ENCODE data around the gene RDM1. TPM values are rescaled to one million over a fixed set of nuclear protein-coding genes. Genes with fewer than 3 reads are reported as not detected.

The RDM1 gene
- total RNA-seq, 2 experiments from 2014 or later: 13.9 to 14.4 TPM

GRCh38 chr17:35868737-35869136, 61.8 kb downstream of the RDM1 start, which contains the start of gene HEATR9:
Gene HEATR9 (minus strand): TSS chr17:35868891. CDS start chr17:35868742, 149 bp downstream.
- DNase-seq: no peak
- ATAC-seq: no peak
- ChIA-PET CTCF (interaction anchor here (0.6 to 1.9 kb wide), 4 partner anchors 19 to 101 kb away, joined by 3 to 7 read pairs (median 3); no protein-coding TSS in a partner anchor), POLR2A (interaction anchor here (1.4 kb wide), 1 partner anchor 12 kb away, joined by 6 read pairs; the partner anchor contains the start of gene CCL5)
- no peaks in the 10 kb centered on the region for H3K27me3 Mint-ChIP-seq (ENCODE audit: low read depth)
- peak within 1 kb of the TSS; percentile 3 for H3K27ac Mint-ChIP-seq
- no peak within 1 kb of the TSS for H3K4me3 Mint-ChIP-seq
- peaks cover 35% of the 10 kb centered on the region for H3K36me3 Mint-ChIP-seq (ENCODE audit: low read depth)
- peaks cover 61% of the 10 kb centered on the region for H3K4me1 Mint-ChIP-seq (ENCODE audit: low read depth)
- no peaks in the 10 kb centered on the region for H3K9me3 Mint-ChIP-seq (ENCODE audit: insufficient read depth)

Other genes starting within 250 kb of the RDM1 start
- under 1 TPM in 1 of 2 experiments, not detected in 1; 0.10 TPM for gene RASL10B, start 199.1 kb downstream of the RDM1 start, total RNA-seq
- gene GAS2L2, start 177.5 kb downstream of the RDM1 start, total RNA-seq: not detected
- gene C17orf50, start 169.9 kb downstream of the RDM1 start, total RNA-seq: not detected
- gene MMP28, start 135.1 kb downstream of the RDM1 start, total RNA-seq: not detected
- 100 to 1,000 TPM; 336 to 341 TPM for gene TAF15, start 121.3 kb downstream of the RDM1 start, total RNA-seq
- gene HEATR9, start 61.9 kb downstream of the RDM1 start, total RNA-seq: 1 to 10 TPM; 1.1 TPM
- 100 to 1,000 TPM; 275 to 301 TPM for gene CCL5, start 50.4 kb downstream of the RDM1 start, total RNA-seq
- not detected for gene LYZL6, start 12.9 kb upstream of the RDM1 start, total RNA-seq
- not detected for gene CCL16, start 50.7 kb upstream of the RDM1 start, total RNA-seq
- not detected for gene CCL14, start 56.0 kb upstream of the RDM1 start, total RNA-seq
- not detected for gene CCL15, start 70.8 kb upstream of the RDM1 start, total RNA-seq
- not detected for gene CCL23, start 87.2 kb upstream of the RDM1 start, total RNA-seq
- not detected for gene CCL18, start 133.5 kb upstream of the RDM1 start, total RNA-seq
- 1 to 10 TPM; 4.2 to 5.1 TPM for gene CCL3, start 159.4 kb upstream of the RDM1 start, total RNA-seq
- gene CCL4, start 173.1 kb upstream of the RDM1 start, total RNA-seq: 1 to 10 TPM; 6.5 to 6.7 TPM
- gene TBC1D3B, start 245.9 kb upstream of the RDM1 start, total RNA-seq: 1 to 10 TPM; 6.7 to 8.1 TPM